ENCODE results near the gene ZNF467.

The ZNF467 gene

DNA sequence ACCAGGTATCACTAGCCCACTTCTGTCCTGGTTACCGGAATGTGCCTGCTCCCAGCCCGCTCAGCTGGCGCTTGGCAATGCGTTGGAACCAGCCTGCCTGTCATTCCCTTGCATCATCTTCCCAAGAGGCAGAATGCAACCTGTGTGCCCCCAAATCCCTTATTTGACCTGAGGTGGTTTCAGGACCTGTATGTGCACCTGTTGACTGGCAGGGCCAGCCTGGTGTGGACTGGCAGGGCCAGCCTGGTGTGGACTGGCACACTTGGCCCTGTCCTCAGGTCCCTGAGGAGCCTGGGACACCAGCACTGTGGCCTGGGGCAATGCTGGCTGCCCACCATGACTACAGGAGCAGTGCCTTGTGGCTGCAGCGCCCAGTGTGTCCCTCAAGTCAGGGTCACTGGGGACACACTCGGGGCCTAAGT lies 38.2 kb downstream of the ZNF467 start:
- ATAC-seq: peak; percentile 15
- TF ChIP-seq ZNF8 (CRISPR knock-in tag; IDR thresholded peaks at IDR 0.05): no peak
- no peak for TF ChIP-seq OSR1 (CRISPR knock-in tag; IDR thresholded peaks at IDR 0.05)
- no peak for TF ChIP-seq POU6F1 (CRISPR knock-in tag; IDR thresholded peaks at IDR 0.05; ENCODE audit: borderline replicate concordance, low read depth)
- no peak for TF ChIP-seq CSRNP3 (CRISPR knock-in tag; IDR thresholded peaks at IDR 0.05)
- TF ChIP-seq ZC3H10 (CRISPR knock-in tag; IDR thresholded peaks at IDR 0.05): no peak
- no peak for TF ChIP-seq ZNF565 (CRISPR knock-in tag; conservative IDR thresholded peaks at IDR 0.05; ENCODE audit: low read depth)
- no peak for TF ChIP-seq GLIS3 (CRISPR knock-in tag; IDR thresholded peaks at IDR 0.05)
- no peak for TF ChIP-seq ZFP3 (CRISPR knock-in tag; IDR thresholded peaks at IDR 0.05)
- TF ChIP-seq ISL1 (CRISPR knock-in tag; IDR thresholded peaks at IDR 0.05): no peak
- TF ChIP-seq ESRRG (CRISPR knock-in tag; IDR thresholded peaks at IDR 0.05): no peak
- TF ChIP-seq PPARA (CRISPR knock-in tag; IDR thresholded peaks at IDR 0.05; ENCODE audit: borderline replicate concordance): no peak
- no peak for TF ChIP-seq CREB5 (CRISPR knock-in tag; IDR thresholded peaks at IDR 0.05; ENCODE audit: low read depth)
- TF ChIP-seq RARB (CRISPR knock-in tag; IDR thresholded peaks at IDR 0.05): no peak
- no peak for TF ChIP-seq ARNTL (CRISPR knock-in tag; IDR thresholded peaks at IDR 0.05; ENCODE audit: borderline replicate concordance, low read depth)

DNA sequence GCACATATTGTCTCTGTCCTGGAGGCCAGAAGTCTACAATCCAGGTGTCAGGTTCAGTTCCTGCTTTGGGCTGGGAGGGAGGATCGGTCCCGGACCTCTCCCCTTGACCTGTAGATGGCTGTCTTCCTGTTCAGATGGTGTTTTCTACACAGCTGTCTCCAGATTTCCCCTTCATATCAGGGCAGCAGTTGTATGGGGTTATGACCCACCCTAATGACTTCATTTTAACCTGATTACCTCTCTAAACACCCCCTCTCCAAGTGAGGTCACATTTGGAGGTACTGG lies 38.7 kb downstream of the ZNF467 start:
- TF ChIP-seq, protein P1, sequence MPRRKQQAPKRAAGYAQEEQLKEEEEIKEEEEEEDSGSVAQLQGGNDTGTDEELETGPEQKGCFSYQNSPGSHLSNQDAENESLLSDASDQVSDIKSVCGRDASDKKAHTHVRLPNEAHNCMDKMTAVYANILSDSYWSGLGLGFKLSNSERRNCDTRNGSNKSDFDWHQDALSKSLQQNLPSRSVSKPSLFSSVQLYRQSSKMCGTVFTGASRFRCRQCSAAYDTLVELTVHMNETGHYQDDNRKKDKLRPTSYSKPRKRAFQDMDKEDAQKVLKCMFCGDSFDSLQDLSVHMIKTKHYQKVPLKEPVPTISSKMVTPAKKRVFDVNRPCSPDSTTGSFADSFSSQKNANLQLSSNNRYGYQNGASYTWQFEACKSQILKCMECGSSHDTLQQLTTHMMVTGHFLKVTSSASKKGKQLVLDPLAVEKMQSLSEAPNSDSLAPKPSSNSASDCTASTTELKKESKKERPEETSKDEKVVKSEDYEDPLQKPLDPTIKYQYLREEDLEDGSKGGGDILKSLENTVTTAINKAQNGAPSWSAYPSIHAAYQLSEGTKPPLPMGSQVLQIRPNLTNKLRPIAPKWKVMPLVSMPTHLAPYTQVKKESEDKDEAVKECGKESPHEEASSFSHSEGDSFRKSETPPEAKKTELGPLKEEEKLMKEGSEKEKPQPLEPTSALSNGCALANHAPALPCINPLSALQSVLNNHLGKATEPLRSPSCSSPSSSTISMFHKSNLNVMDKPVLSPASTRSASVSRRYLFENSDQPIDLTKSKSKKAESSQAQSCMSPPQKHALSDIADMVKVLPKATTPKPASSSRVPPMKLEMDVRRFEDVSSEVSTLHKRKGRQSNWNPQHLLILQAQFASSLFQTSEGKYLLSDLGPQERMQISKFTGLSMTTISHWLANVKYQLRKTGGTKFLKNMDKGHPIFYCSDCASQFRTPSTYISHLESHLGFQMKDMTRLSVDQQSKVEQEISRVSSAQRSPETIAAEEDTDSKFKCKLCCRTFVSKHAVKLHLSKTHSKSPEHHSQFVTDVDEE (CRISPR knock-in tag; IDR thresholded peaks at IDR 0.05): no peak
- TF ChIP-seq GLIS3 (CRISPR knock-in tag; IDR thresholded peaks at IDR 0.05) (no peak), OSR1 (CRISPR knock-in tag; IDR thresholded peaks at IDR 0.05) (no peak), ZNF8 (CRISPR knock-in tag; IDR thresholded peaks at IDR 0.05) (no peak), ZFP30 (CRISPR knock-in tag; IDR thresholded peaks at IDR 0.05) (no peak), ZC3H10 (CRISPR knock-in tag; IDR thresholded peaks at IDR 0.05) (no peak), TCF4 (CRISPR knock-in tag; IDR thresholded peaks at IDR 0.05; ENCODE audit: borderline replicate concordance) (no peak)
- ATAC-seq: no peak

- TF ChIP-seq CREB5 (CRISPR knock-in tag; IDR thresholded peaks at IDR 0.05; ENCODE audit: low read depth) (no peak), CSDC2 (CRISPR knock-in tag; IDR thresholded peaks at IDR 0.05) (no peak), TCF4 (CRISPR knock-in tag; IDR thresholded peaks at IDR 0.05; ENCODE audit: borderline replicate concordance) (no peak), ZC3H10 (CRISPR knock-in tag; IDR thresholded peaks at IDR 0.05) (no peak), PATZ1 (CRISPR knock-in tag; IDR thresholded peaks at IDR 0.05; ENCODE audit: borderline replicate concordance) (no peak)
- no peak for ATAC-seq
Observed at GRCh38 chr7:149733924-149734790, 39.2 kb downstream of the ZNF467 start.

All from SK-N-SH treated with all-trans-retinoic acid at 6 μM for 48 hours (cell line).